GM12878 (cell line): ENCODE results near the gene CCDC18. TPM values are rescaled to one million over a fixed set of nuclear protein-coding genes. Genes with fewer than 3 reads are reported as not detected.

Experiments
- CTCF ChIP-seq, 3 experiments: IDR thresholded peaks in 2 of 3; conservative IDR thresholded peaks in 1 of 3; 2 replicates each; pipeline ENCODE4 v1.5.1; 2011; ENCODE audit warnings: low read depth in 3 of 3, low read length in 3 of 3, mild to moderate bottlenecking in 3 of 3, control low read depth in 2 of 3, moderate library complexity in 2 of 3, inconsistent platforms in 1 of 3, mixed read lengths in 1 of 3; ENCODE audit not compliant: control insufficient read depth in 2 of 3, insufficient read depth in 1 of 3; ENCODE audit errors: extremely low read depth in 1 of 3
- DPF2 ChIP-seq: fragments of 450-650 bp; IDR thresholded peaks from 2 replicates; pipeline ENCODE4 v1.6.1; 2017; ENCODE audit warnings: mild to moderate bottlenecking
- IRF3 ChIP-seq: fragments of 450-650 bp; IDR thresholded peaks from 2 replicates; pipeline ENCODE4 v1.6.1; 2014; ENCODE audit warnings: mild to moderate bottlenecking
- KAT2A ChIP-seq: conservative IDR thresholded peaks from 2 replicates; pipeline ENCODE4 v1.6.1; 2011; ENCODE audit warnings: low read depth, low read length; ENCODE audit not compliant: control insufficient read depth
- NFXL1 ChIP-seq: fragments of 450-650 bp; IDR thresholded peaks from 2 replicates; pipeline ENCODE4 v1.6.1; 2017; ENCODE audit warnings: antibody characterized with exemption, mild to moderate bottlenecking, borderline replicate concordance
- POLR2A ChIP-seq: IDR thresholded peaks from 2 replicates; pipeline ENCODE4 v1.6.1; 2011; ENCODE audit warnings: low read depth, mild to moderate bottlenecking, low read length
- POLR2AphosphoS2 ChIP-seq: IDR thresholded peaks from 2 replicates; pipeline ENCODE4 v1.6.1; 2011; ENCODE audit warnings: low read depth, mild to moderate bottlenecking, low read length, improper control_type of control experiment, moderate library complexity
- POU2F2 ChIP-seq: IDR thresholded peaks from 3 replicates; pipeline ENCODE4 v1.6.1; 2011; ENCODE audit warnings: low read depth, mild to moderate bottlenecking, low read length, borderline replicate concordance
- SMAD1 ChIP-seq: fragments of 450-650 bp; IDR thresholded peaks from 2 replicates; pipeline ENCODE4 v1.6.1; 2018; ENCODE audit warnings: mild to moderate bottlenecking, low read depth; ENCODE audit not compliant: partially characterized antibody
- SMARCA5 ChIP-seq: fragments of 450-650 bp; IDR thresholded peaks from 2 replicates; pipeline ENCODE4 v1.6.1; 2017; ENCODE audit warnings: mild to moderate bottlenecking
- ZNF274 ChIP-seq: IDR thresholded peaks from one replicate; pipeline ENCODE4 v1.8.0; 2011; ENCODE audit not compliant: insufficient read length, insufficient read depth
- polyA plus RNA-seq, 11 experiments: library from polyadenylated mRNA; depleted of rRNA in 4 of 11; unstranded in 6 of 11; stranded (reverse) in 5 of 11; fragments of >200 nt; fragmentation: Nextera tagmentation in 4 of 11; fragmentation: Illumina TruSeq in 1 of 11; extraction: Ambion mirVana in 4 of 11; extraction: Trizol in 1 of 11; gene quantifications; 1 replicate in 1 of 11; 2 replicates in 10 of 11; pipeline versions ENCODE4 v1.2.1 to v1.2.3, GENCODE V29; 2011 to 2016; ENCODE audit warnings: inconsistent platforms in 2 of 11, missing spikeins in 2 of 11, low read depth in 1 of 11
- total RNA-seq, 4 experiments: library from RNA; depleted of rRNA in 3 of 4; stranded (reverse); fragments of >200 nt in 3 of 4; fragmentation: Illumina TruSeq in 1 of 4; extraction: Trizol in 1 of 4; gene quantifications; 2 replicates each; pipeline versions ENCODE4 v1.2.1 to v1.2.3, GENCODE V29; 2013 to 2021
- TF ChIP-seq, protein P1 (sequence below): IDR thresholded peaks from 2 replicates; pipeline ENCODE4 v1.6.1; 2012; ENCODE audit warnings: mild to moderate bottlenecking, low read depth, low read length
- TF ChIP-seq, protein P2 (sequence below): IDR thresholded peaks from 2 replicates; pipeline ENCODE4 v1.6.1; 2012; ENCODE audit warnings: low read depth, low read length, improper control_type of control experiment
- TF ChIP-seq, protein P3 (sequence below): IDR thresholded peaks from 2 replicates; pipeline ENCODE4 v1.6.1; 2012; ENCODE audit warnings: improper control_type of control experiment, low read depth, low read length; ENCODE audit not compliant: insufficient replicate concordance

CCDC18 gene
- total and polyA plus RNA-seq, 10 of the 15 experiments (the other 5 are each of a cell fraction or from before 2014, with no cell fraction given): 15.6 to 34.9 (median 19.5) TPM

DNA sequence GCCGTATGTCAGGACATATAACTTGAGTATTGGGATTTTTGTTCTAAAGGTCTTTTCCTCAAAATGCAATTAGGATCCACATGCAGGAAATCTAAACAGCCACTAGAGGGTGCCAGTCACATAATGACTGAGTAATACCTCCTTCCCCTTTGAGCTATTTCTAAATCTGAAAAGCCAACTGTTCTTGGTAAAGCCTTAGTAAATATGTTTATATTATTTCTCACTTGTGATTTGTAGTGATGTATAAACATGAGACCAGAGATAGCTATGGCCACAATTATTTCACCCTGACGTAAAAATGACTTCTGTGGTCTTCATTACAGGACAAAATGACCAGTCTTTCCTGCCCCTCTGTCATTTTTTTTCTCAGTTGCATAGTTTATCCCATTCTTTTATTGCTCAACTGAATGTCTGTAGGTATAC, 124.2 kb downstream of the CCDC18 start (continued):
- no peak for TF ChIP-seq ZNF274
- no peak for TF ChIP-seq SMAD1
- TF ChIP-seq DPF2: no peak
- no peak for TF ChIP-seq POLR2A
- TF ChIP-seq NFXL1: no peak
- no peak for TF ChIP-seq POU2F2
- TF ChIP-seq POLR2AphosphoS2: no peak
- TF ChIP-seq SMARCA5: no peak
- TF ChIP-seq, protein P1, sequence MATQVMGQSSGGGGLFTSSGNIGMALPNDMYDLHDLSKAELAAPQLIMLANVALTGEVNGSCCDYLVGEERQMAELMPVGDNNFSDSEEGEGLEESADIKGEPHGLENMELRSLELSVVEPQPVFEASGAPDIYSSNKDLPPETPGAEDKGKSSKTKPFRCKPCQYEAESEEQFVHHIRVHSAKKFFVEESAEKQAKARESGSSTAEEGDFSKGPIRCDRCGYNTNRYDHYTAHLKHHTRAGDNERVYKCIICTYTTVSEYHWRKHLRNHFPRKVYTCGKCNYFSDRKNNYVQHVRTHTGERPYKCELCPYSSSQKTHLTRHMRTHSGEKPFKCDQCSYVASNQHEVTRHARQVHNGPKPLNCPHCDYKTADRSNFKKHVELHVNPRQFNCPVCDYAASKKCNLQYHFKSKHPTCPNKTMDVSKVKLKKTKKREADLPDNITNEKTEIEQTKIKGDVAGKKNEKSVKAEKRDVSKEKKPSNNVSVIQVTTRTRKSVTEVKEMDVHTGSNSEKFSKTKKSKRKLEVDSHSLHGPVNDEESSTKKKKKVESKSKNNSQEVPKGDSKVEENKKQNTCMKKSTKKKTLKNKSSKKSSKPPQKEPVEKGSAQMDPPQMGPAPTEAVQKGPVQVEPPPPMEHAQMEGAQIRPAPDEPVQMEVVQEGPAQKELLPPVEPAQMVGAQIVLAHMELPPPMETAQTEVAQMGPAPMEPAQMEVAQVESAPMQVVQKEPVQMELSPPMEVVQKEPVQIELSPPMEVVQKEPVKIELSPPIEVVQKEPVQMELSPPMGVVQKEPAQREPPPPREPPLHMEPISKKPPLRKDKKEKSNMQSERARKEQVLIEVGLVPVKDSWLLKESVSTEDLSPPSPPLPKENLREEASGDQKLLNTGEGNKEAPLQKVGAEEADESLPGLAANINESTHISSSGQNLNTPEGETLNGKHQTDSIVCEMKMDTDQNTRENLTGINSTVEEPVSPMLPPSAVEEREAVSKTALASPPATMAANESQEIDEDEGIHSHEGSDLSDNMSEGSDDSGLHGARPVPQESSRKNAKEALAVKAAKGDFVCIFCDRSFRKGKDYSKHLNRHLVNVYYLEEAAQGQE: no peak
- TF ChIP-seq, protein P2, sequence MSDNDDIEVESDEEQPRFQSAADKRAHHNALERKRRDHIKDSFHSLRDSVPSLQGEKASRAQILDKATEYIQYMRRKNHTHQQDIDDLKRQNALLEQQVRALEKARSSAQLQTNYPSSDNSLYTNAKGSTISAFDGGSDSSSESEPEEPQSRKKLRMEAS: no peak
- TF ChIP-seq CTCF (IDR thresholded peaks at IDR 0.05 in 2 of 3, conservative IDR thresholded peaks at IDR 0.05 in 1 of 3; ENCODE audit: control insufficient read depth in 2 of 3, extremely low read depth in 1 of 3, insufficient read depth in 1 of 3, low read depth in 3 of 3, low read length in 3 of 3): peak; percentile 72 to 89 (median 88)
- TF ChIP-seq KAT2A: no peak
- TF ChIP-seq, protein P3, sequence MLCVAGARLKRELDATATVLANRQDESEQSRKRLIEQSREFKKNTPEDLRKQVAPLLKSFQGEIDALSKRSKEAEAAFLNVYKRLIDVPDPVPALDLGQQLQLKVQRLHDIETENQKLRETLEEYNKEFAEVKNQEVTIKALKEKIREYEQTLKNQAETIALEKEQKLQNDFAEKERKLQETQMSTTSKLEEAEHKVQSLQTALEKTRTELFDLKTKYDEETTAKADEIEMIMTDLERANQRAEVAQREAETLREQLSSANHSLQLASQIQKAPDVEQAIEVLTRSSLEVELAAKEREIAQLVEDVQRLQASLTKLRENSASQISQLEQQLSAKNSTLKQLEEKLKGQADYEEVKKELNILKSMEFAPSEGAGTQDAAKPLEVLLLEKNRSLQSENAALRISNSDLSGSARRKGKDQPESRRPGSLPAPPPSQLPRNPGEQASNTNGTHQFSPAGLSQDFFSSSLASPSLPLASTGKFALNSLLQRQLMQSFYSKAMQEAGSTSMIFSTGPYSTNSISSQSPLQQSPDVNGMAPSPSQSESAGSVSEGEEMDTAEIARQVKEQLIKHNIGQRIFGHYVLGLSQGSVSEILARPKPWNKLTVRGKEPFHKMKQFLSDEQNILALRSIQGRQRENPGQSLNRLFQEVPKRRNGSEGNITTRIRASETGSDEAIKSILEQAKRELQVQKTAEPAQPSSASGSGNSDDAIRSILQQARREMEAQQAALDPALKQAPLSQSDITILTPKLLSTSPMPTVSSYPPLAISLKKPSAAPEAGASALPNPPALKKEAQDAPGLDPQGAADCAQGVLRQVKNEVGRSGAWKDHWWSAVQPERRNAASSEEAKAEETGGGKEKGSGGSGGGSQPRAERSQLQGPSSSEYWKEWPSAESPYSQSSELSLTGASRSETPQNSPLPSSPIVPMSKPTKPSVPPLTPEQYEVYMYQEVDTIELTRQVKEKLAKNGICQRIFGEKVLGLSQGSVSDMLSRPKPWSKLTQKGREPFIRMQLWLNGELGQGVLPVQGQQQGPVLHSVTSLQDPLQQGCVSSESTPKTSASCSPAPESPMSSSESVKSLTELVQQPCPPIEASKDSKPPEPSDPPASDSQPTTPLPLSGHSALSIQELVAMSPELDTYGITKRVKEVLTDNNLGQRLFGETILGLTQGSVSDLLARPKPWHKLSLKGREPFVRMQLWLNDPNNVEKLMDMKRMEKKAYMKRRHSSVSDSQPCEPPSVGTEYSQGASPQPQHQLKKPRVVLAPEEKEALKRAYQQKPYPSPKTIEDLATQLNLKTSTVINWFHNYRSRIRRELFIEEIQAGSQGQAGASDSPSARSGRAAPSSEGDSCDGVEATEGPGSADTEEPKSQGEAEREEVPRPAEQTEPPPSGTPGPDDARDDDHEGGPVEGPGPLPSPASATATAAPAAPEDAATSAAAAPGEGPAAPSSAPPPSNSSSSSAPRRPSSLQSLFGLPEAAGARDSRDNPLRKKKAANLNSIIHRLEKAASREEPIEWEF: peak; percentile 2
- TF ChIP-seq IRF3: no peak
